ENCODE data around the gene WASF1.

WASF1 gene

GRCh38 chr6:110179406-110180227, at the start of gene WASF1:
Gene WASF1, minus strand, starts transcription at chr6:110179670. Its CDS starts 52,069 bp downstream, at chr6:110127601.
- DNase-seq, result peak; percentile 98

DNA sequence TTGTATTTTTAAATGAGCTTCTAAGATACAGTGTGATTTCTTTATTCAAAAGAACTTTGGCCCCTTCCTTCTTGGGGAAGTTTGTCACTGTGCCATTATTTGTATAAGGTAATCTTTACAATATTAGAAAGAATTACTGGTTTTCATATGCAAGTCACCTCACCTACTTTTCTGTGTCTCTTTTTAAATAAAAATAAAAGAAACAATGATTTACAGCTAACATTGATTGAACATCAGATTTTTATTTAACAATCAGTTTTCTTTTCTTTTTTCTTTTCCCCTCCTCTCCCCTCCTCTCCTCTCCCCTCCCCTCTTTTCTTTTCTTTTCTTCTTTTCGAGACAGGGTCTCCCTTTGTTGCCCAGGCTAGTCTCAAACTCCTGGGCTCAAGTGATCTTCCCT, 46.8 kb upstream of the WASF1 start:
- DNase-seq, result no peak

GRCh38 chr6:110221738-110222137, 42.3 kb upstream of the WASF1 start:
- DNase-seq, result no peak

DNA sequence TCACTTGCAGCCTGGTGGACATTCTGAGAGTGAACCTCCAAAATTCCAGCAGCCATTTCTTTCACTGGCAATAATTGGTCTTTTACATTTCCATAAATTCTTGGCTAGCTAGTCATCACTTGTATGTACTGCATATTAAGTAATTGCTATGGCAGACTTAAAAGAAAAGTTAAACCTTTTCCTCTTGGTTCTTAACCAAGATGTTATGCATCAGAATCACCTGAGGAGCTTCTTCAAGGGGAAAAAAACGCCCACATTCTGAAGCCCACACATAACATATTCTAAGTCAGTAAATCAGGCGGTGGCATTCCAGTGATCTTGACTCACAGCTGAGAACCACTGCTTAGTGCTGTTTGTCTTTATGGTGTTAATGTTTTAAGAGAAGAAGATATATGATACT, 37.8 kb upstream of the WASF1 start:
- no peak for DNase-seq

- DNase-seq, result no peak
Observed at GRCh38 chr6:110216140-110216539, 36.7 kb upstream of the WASF1 start.

- no peak for DNase-seq
Observed at GRCh38 chr6:110214338-110214737, 34.9 kb upstream of the WASF1 start.

GRCh38 chr6:110211753-110212152, 32.3 kb upstream of the WASF1 start:
- no peak for DNase-seq

- no peak for DNase-seq
Observed at GRCh38 chr6:110207652-110208051, 28.2 kb upstream of the WASF1 start.

DNA sequence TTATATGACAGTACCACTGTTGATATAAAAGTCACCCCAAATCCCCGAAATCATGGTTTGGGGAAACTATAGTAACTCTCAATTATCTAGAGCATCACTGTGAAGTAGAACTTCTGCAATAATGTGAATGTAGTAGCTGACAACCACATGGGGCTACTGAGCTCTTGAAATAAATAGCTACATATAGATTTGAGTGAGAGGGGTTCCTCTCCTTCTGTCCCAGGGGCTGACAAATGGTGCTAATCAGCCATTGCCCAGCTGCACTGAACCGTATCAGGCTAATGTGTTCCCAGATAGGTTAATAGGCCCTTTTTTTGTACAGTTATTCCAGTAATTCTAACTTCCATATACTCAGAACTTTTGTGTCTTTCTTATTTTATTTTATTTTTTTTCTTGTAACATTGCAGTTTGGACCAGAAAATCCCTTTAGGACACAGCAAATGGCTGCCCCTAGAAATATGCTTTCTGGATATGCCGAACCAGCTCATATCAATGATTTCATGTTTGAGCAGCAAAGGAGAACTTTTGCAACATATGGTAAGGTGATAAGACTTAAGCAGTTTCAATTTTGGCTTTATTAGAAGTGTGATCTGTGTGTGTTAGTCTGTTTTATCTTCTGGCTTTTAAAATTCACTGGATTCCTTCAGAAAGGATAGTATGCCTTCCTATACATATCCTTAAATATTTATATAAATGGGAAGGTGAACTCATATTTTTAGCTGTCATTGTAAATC, 21.8 kb upstream of the WASF1 start:
- peak; percentile 61 for DNase-seq

DNA sequence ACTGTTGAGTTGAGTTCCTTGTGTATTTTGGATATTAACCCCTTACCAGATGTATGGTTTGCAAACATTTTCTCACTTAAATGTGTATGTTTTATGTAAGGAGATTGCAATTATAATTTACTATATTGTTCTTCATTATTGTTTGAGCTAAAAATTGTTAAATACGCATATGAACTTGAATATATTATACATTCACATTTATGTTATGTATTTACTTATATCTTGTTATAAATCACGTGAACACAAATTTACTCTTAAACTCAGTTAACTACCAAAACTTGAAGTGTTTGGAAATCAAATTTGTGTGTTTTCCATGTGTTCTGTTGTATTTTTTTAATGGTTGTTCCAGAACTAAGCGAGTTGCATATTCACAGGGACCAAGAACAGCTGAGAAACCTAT, 19.1 kb upstream of the WASF1 start:
- no peak for DNase-seq

- DNase-seq, result no peak
Observed at GRCh38 chr6:110196874-110197273, 17.4 kb upstream of the WASF1 start.

DNA sequence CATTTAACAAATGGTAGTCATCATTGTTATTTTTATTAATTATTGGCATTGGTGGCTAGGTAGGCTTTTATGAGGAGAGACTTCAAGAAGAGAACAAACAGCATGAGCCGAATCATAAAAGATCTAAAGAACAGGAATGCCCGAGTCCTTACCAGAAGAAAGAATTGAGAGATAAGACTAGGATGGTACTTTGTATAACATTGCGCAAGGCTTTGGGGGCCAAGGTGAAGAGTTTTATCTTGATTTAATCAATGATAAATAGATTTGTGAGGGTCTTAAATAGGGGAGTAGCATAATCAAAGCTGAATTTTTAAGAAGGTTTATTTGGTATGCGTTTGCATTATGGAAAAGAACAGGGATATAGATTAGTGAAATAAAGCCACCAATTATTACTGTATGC, 16.2 kb upstream of the WASF1 start:
- DNase-seq, result no peak

DNA sequence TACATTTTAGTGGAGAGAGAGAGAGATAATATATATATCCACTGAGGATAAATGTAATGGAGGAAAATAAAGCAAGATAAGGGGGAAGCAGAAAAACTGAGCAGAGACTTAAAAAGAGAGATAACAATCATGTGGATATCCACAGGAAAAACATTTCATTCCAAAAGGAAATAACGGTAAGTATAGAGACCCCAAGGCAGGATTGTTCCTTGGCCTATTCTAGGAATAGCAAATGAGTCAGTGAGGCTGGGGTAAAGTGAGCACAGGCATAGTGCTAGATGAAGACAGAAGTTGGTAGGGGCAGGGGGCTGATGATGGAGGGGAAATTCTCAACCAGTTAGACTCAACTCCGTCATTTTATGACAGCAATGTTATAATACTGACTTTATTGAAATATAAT, 12.0 kb upstream of the WASF1 start:
- no peak for DNase-seq

DNA sequence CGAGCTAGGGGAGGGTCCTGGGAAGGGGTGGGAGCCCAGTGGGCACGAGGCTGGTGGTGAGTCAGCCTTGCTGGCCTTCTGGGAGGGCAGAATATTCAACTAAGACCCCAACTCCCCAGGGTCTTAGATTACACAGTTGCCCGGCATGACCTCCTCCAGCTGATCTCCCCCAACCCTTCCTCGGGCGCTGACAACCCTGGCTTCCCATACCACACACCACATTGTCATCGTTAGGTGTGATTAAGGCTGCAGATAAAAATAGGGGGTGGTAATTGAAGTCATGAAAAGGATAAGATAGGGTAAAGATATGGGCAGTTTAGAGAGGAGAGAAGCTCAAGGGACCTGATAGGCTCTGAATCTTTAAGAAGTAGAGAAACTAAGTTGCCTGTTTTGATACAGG, 11.3 kb upstream of the WASF1 start:
- peak; percentile 20 for DNase-seq

DNA sequence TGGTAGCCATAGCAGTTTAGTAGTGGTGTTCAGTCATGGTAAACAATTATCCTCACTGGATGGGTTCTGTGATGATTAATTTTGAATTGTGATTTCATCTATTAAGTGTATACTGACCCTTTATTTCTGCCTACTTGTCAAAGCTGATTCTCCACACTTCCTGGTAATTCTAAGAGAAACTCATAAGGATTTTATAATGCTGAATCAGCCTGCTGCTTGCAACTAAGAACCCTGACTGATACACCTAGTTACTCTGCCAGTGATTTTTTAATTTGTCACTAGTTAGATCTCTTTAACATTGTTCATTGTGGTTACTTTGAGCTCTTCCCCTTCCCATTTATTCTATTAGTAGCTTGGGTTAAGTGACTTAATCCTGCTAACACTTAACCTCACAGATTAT, 9.3 kb upstream of the WASF1 start:
- DNase-seq, result no peak

- DNase-seq, result no peak
Observed at GRCh38 chr6:110185879-110186278, 6.4 kb upstream of the WASF1 start.

DNA sequence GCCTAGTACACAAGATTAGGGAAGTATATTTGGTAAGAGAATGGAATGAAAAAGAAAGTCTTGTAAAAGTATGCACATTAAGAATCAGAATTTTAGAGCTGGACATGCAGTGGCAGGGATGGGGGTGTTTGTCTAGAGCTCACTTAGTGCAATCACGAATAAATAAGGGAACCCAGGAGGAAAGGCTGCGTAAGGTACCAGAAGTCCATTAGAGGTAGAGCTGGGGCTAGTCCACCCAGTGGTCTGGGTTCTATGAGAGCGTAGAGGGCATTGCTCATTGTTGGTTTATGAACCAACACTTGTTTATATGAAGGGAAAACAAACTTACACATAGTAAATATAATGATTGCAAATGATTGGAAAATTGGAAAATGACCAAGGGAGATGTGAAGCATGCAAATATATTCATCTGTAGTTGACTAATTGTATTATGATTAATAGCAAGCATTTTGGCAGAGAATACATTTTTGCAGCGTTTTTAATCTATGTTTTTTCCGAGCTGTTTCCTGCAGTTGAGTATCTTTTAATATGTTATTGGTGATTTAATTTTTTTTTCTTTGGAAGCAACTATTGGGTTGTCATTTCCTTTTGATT, 3.9 kb upstream of the WASF1 start:
- no peak for DNase-seq

DNA sequence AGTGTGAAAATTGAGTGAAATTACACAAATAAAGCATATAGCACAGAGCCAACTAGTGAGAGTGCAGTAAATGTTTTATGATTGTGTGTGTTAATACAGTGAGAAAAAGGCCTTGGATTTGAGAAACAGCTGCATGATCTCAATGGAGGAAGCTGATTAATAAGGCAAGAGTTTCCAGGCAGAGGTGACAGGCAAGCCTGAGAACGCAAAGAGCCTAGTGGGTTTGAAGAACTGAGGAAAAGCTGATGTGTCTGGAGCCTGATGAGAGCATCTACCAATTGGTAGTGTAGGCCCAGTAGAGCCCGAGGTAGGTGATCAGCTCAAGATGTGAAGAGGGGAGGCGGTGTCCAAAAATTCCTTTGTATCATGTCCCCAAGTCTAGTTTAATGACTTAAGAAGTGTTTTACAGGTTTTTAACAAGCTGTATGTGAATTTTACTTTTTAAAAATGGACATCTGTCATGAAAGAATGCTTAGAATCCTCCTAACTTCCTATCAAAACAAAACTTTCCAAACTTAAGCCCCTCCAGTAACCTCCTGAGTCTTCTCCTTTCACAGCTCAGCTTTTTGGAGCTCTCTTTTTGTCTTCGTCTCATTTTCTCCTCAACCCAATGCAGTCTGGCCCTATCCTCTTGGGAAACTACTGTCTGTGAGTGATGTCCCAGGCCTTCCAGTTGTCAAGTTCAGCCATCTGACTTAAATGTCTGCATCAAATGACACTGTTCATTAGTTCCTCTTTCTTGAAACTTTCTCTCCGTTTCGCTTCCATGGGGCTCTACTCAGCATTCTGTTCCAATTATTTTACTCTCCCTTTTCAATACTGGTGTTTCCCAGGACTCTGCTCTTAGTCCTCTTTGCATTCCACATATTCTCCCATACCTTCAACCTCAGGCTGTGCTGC, 1.9 kb upstream of the WASF1 start:
- DNase-seq, result peak; percentile 73

DNA sequence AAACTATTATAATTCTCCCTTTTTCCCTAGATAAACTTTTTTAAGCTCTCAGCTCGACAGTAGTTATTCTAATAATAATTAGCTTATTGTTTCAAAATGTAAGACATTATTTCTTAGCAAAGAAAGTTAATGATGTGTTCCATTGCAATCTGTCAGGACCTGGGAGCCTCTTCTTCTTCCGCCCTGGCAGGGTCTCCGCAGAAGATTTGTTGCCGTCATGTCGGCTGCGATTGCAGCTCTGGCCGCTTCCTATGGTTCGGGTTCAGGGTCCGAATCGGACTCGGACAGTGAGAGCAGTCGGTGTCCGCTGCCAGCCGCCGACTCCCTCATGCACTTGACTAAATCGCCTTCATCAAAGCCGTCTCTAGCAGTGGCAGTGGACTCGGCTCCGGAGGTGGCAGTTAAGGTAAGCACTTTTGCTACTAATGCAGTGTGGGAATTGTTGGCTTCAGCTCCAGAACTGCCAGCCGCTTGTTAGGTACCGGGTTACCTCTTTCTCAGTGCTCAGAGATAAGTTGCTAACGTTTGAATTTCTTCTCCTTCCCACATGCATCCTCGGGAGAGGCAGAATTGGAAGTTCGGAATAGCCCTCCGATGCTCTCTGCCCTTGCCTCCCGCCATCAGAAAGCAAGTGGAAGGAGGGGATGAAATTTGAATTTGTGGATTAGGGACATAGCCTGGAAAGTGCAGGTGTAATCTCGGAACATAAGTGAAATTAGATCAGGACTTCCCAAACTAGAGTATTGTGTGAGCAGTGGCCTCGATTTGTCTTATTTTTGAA, 948 bp upstream of the WASF1 start, which contains the start of gene CDC40:
TSS of gene CDC40 (plus strand) at position 200 of the 781 bp plus-strand sequence. CDS start at position 218, 18 bp downstream.
- no peak for DNase-seq

GRCh38 chr6:110178626-110179405, 654 bp downstream of the WASF1 start:
- peak; percentile 85 for DNase-seq

DNA sequence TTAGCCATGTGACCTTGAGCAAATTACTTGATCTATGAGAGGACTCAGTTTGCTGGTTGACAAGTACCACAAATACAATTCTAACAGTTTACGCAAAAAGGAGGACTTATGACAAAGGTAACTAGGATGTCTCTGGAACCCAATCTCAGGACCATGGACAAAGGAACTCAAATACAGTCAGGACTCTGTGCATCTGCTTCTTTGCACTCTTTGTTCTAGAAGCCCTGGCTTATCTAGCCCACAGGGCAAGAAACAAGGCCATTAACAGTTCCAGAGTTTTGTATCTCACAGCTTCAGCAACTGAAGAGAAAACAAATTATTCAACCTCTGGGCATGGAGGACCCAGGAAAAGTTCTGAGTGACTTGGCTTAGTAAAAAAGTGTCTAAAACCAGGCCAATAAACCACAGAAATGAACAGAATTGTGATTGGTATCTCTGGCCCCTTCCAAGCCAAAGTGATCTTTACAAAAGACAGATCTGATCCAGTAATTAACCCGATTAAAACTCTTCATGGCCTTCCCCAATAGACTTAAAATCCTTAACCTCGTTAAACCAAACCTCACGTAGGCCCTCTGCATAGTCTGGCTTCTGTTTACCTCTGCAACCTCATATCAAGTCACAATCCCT, 5.9 kb downstream of the WASF1 start:
- peak; percentile 56 for DNase-seq
